Measurements from ENCODE around the gene DERA. TPM values are rescaled to one million over a fixed set of nuclear protein-coding genes. Genes with fewer than 3 reads are reported as not detected.

The DERA gene
- total RNA-seq, 4 donors from 2014 or later: 30.9 to 40.6 (median 34.9) TPM

- no peak for TF ChIP-seq POLR2A (IDR thresholded peaks at IDR 0.05)
- TF ChIP-seq EP300 (IDR thresholded peaks at IDR 0.05): no peak
- no peak for TF ChIP-seq CTCF (IDR thresholded peaks at IDR 0.05)
- 89 to 92% methylated on average over 1 of the region's 1 CpG for WGBS, 2 donors
- H3K27ac ChIP-seq: no peak overlapping the region
These were observed 151.5 kb downstream of the DERA start for GRCh38 chr12:16062611-16063010.

GRCh38 chr12:16063726-16064125 is 152.6 kb downstream of the DERA start:
- DNase-seq (ENCODE audit: low spot score in 2 of 2): no peak
- no peak overlapping the region for H3K4me3 ChIP-seq
- no peak overlapping the region for H3K27ac ChIP-seq
- H3K9me3 ChIP-seq: no peaks in the 10 kb centered on the region
- H3K4me1 ChIP-seq: no peaks in the 10 kb centered on the region
- no peak for TF ChIP-seq POLR2A (IDR thresholded peaks at IDR 0.05)
- TF ChIP-seq CTCF (IDR thresholded peaks at IDR 0.05): no peak
- no peak for TF ChIP-seq EP300 (IDR thresholded peaks at IDR 0.05)
- no peaks in the 10 kb centered on the region for H3K36me3 ChIP-seq
- no peaks in the 10 kb centered on the region for H3K27me3 ChIP-seq
- WGBS, 2 donors: 87 to 89% methylated on average over 1 of the region's 1 CpG

More at GRCh38 chr12:16062611-16063010, 151.5 kb downstream of the DERA start:
- H3K36me3 ChIP-seq: no peaks in the 10 kb centered on the region
- H3K9me3 ChIP-seq: peaks cover 0 to 2% (median 0%) of the 10 kb centered on the region in 4 donors
- H3K27me3 ChIP-seq: no peaks in the 10 kb centered on the region
- DNase-seq (ENCODE audit: low spot score in 2 of 2): no peak
- H3K4me3 ChIP-seq: no peak overlapping the region
- no peaks in the 10 kb centered on the region for H3K4me1 ChIP-seq

- TF ChIP-seq EP300 (IDR thresholded peaks at IDR 0.05) (no peak), POLR2A (IDR thresholded peaks at IDR 0.05) (no peak), CTCF (IDR thresholded peaks at IDR 0.05) (no peak)
- 34% methylated on average over 5 of the region's 5 CpGs for WGBS, 2 donors
- no peaks in the 10 kb centered on the region for H3K27me3 ChIP-seq
These were observed 159.0 kb downstream of the DERA start for GRCh38 chr12:16070113-16070512.

GRCh38 chr12:16072678-16073077 is 161.5 kb downstream of the DERA start:
- 81 to 84% methylated on average over 2 of the region's 2 CpGs for WGBS, 2 donors
- DNase-seq (ENCODE audit: low spot score in 2 of 2): no peak
- H3K4me1 ChIP-seq: no peaks in the 10 kb centered on the region

More at GRCh38 chr12:16070113-16070512, 159.0 kb downstream of the DERA start:
- Histone ChIP-seq H3K36me3 (no peaks in the 10 kb centered on the region), H3K4me3 (no peak overlapping the region), H3K27ac (no peak overlapping the region), H3K9me3 (no peaks in the 10 kb centered on the region), H3K4me1 (no peaks in the 10 kb centered on the region)
- DNase-seq (ENCODE audit: low spot score in 2 of 2): no peak

GRCh38 chr12:16074894-16075293 is 163.8 kb downstream of the DERA start:
- TF ChIP-seq CTCF (IDR thresholded peaks at IDR 0.05): no peak
- TF ChIP-seq EP300 (IDR thresholded peaks at IDR 0.05): no peak
- no peak for TF ChIP-seq POLR2A (IDR thresholded peaks at IDR 0.05)
- Histone ChIP-seq H3K27ac (no peak overlapping the region), H3K4me1 (no peaks in the 10 kb centered on the region), H3K4me3 (no peak overlapping the region), H3K9me3 (no peaks in the 10 kb centered on the region), H3K36me3 (no peaks in the 10 kb centered on the region), H3K27me3 (no peaks in the 10 kb centered on the region)
- no peak for DNase-seq (ENCODE audit: low spot score in 2 of 2)
- 46% methylated on average over 2 of the region's 2 CpGs for WGBS, 2 donors

More at GRCh38 chr12:16072678-16073077, 161.5 kb downstream of the DERA start:
- Histone ChIP-seq H3K9me3 (no peaks in the 10 kb centered on the region), H3K4me3 (no peak overlapping the region), H3K27me3 (no peaks in the 10 kb centered on the region), H3K36me3 (no peaks in the 10 kb centered on the region), H3K27ac (no peak overlapping the region)
- TF ChIP-seq EP300 (IDR thresholded peaks at IDR 0.05) (no peak), POLR2A (IDR thresholded peaks at IDR 0.05) (no peak), CTCF (IDR thresholded peaks at IDR 0.05) (no peak)

Data from tibial nerve (tissue), 4 donors.